Measurements from ENCODE around the gene SPRED2. TPM values are rescaled to one million over a fixed set of nuclear protein-coding genes. Genes with fewer than 3 reads are reported as not detected.

The SPRED2 gene
- total and polyA plus RNA-seq, 2 of the 8 experiments (the other 6 are each of a cell fraction or from before 2014, with no cell fraction given), result 15.3 to 22.5 TPM

DNA sequence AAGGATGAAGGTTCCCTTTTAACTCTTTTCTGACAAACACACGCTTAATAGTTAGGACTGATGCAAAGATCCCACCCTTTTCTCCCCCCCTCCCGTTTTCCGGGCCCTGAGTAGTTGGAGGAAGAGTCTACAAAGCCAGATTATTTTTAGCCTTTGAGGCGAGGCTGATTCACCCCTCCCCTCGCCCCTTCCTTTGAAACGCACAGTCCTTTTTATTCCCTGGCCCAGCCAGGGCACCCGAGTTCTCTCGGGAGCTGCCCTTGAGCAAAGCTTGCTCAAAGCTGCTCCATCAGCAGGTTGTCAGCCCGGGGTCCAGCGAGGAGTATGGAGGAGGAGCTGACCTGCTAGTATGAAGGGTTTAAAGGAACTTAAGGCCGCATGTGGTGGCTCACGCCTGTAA lies 47.1 kb upstream of the SPRED2 start (continued):
- TF ChIP-seq, protein P1, sequence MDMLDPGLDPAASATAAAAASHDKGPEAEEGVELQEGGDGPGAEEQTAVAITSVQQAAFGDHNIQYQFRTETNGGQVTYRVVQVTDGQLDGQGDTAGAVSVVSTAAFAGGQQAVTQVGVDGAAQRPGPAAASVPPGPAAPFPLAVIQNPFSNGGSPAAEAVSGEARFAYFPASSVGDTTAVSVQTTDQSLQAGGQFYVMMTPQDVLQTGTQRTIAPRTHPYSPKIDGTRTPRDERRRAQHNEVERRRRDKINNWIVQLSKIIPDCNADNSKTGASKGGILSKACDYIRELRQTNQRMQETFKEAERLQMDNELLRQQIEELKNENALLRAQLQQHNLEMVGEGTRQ (IDR thresholded peaks at IDR 0.05; ENCODE audit: low read length), result no peak
- no peak for TF ChIP-seq EZH2 (IDR thresholded peaks at IDR 0.05; ENCODE audit: low read depth, low read length, severe bottlenecking)
- no peak for TF ChIP-seq TBP (IDR thresholded peaks at IDR 0.05; ENCODE audit: low read depth, low read length)
- no peak for TF ChIP-seq GTF2F1 (IDR thresholded peaks at IDR 0.05; ENCODE audit: borderline replicate concordance, low read depth, low read length)
- TF ChIP-seq TAF1 (IDR thresholded peaks at IDR 0.05; ENCODE audit: low read depth, low read length), result no peak

All from H1 (cell line).